Keratinocyte (primary cell): ENCODE results near the gene ERO1B. TPM values are rescaled to one million over a fixed set of nuclear protein-coding genes. Genes with fewer than 3 reads are reported as not detected.

Experiments used
- DNase-seq: peaks from one replicate; pipeline ENCODE4 v3.0.0-alpha.2; 2011; ENCODE audit warnings: low read depth, missing footprints, low spot score
- FAIRE-seq: peaks from 2 replicates; lab custom pipeline; 2011; peaks lifted over from hg19 to GRCh38; lab: Jason Lieb, UNC
- H2AFZ ChIP-seq: 2 replicates; pipeline ENCODE4 v1.6.0; 2012; ENCODE audit warnings: low read length, control low read depth, inconsistent platforms; ENCODE audit not compliant: control insufficient read depth
- H3K27ac ChIP-seq: 2 replicates; pipeline ENCODE4 v1.5.1; 2011; ENCODE audit warnings: low read length; ENCODE audit not compliant: control insufficient read depth, insufficient read depth
- H3K27me3 ChIP-seq: 3 replicates; pipeline ENCODE4 v1.6.0; 2011; ENCODE audit warnings: low read length; ENCODE audit not compliant: control insufficient read depth, insufficient read depth; ENCODE audit errors: extremely low read depth
- H3K36me3 ChIP-seq, 2 experiments: 2 replicates in 1 of 2; 3 replicates in 1 of 2; pipeline ENCODE4 v1.5.1; 2011; ENCODE audit warnings: low read length in 2 of 2, mild to moderate bottlenecking in 1 of 2; ENCODE audit not compliant: control insufficient read depth in 2 of 2, insufficient read depth in 2 of 2; ENCODE audit errors: extremely low read depth in 1 of 2
- H3K4me1 ChIP-seq: 3 replicates; pipeline ENCODE4 v1.5.1; 2011; ENCODE audit warnings: low read length; ENCODE audit not compliant: control insufficient read depth, insufficient read depth; ENCODE audit errors: extremely low read depth
- H3K4me2 ChIP-seq: 3 replicates; pipeline ENCODE4 v1.6.0; 2011; ENCODE audit warnings: low read depth, low read length; ENCODE audit not compliant: control insufficient read depth, insufficient read depth; ENCODE audit errors: extremely low read depth
- H3K4me3 ChIP-seq, 3 experiments: fragments of 200-600 bp in 1 of 3; sonication (generic) in 1 of 3; 2 replicates in 2 of 3; 3 replicates in 1 of 3; pipeline ENCODE4 v1.5.1; 2011 to 2016; ENCODE audit warnings: low read length in 3 of 3, mild to moderate bottlenecking in 3 of 3, control low read depth in 2 of 3, inconsistent platforms in 1 of 3, low read depth in 1 of 3, mixed read lengths in 1 of 3, mixed run types in 1 of 3, moderate library complexity in 1 of 3; ENCODE audit not compliant: control insufficient read depth in 2 of 3, insufficient read depth in 2 of 3; ENCODE audit errors: extremely low read depth in 1 of 3
- H3K79me2 ChIP-seq: 2 replicates; pipeline ENCODE4 v1.6.0; 2012; ENCODE audit warnings: low read length; ENCODE audit not compliant: control insufficient read depth, insufficient read depth
- H3K9ac ChIP-seq: 3 replicates; pipeline ENCODE4 v1.6.0; 2011; ENCODE audit warnings: low read length; ENCODE audit not compliant: control insufficient read depth, insufficient read depth; ENCODE audit errors: extremely low read depth
- H3K9me1 ChIP-seq: 3 replicates; pipeline ENCODE4 v1.6.0; 2011; ENCODE audit warnings: low read length; ENCODE audit not compliant: control insufficient read depth, insufficient read depth; ENCODE audit errors: extremely low read depth
- H3K9me3 ChIP-seq: 2 replicates; pipeline ENCODE4 v1.5.1; 2012; ENCODE audit warnings: low read depth, low read length; ENCODE audit not compliant: control insufficient read depth
- H4K20me1 ChIP-seq: 3 replicates; pipeline ENCODE4 v1.6.0; 2011; ENCODE audit warnings: low read length; ENCODE audit not compliant: control insufficient read depth, insufficient read depth; ENCODE audit errors: extremely low read depth
- CTCF ChIP-seq, 3 experiments: IDR thresholded peaks in 1 of 3; conservative IDR thresholded peaks in 1 of 3; optimal IDR thresholded peaks in 1 of 3; 2 replicates in 2 of 3; 3 replicates in 1 of 3; pipeline versions ENCODE3 to v1.5.1; 2011; ENCODE audit warnings: low read length in 3 of 3, mild to moderate bottlenecking in 3 of 3, moderate library complexity in 2 of 3, control low read depth in 1 of 3, inconsistent platforms in 1 of 3; ENCODE audit not compliant: insufficient read depth in 2 of 3; ENCODE audit errors: extremely low read depth in 1 of 3
- EZH2 ChIP-seq: IDR thresholded peaks from one replicate; pipeline ENCODE4 v1.6.1; 2012; ENCODE audit warnings: inconsistent platforms, mild to moderate bottlenecking, low read length, moderate library complexity
- dilution Hi-C: fragments of 300-500 bp; cut with MboI; formaldehyde crosslinking; loops from one replicate; pipeline ENCODE4 v1.7.0; 2020; ENCODE audit warnings: low sequenced_read_pairs; ENCODE audit not compliant: extremely low pct_ligation_motif_present
- polyA plus RNA-seq, 5 experiments: library from polyadenylated mRNA; depleted of rRNA in 3 of 5; stranded (reverse) in 3 of 5; stranded (forward) in 1 of 5; unstranded in 1 of 5; fragments of >200 nt; gene quantifications; 1 replicate in 1 of 5; 2 replicates in 3 of 5; 3 replicates in 1 of 5; pipeline versions ENCODE4 v1.2.1 to v1.2.3, GENCODE V29; 2011 to 2012; ENCODE audit warnings: missing spikeins in 2 of 5, low read depth in 1 of 5, low replicate concordance in 1 of 5

ERO1B gene
- polyA plus RNA-seq, 1 donor (not counting 4 experiments of a cell fraction or from before 2014, with no cell fraction given) = 3.1 TPM

GRCh38 chr1:236320214-236320613, 38.5 kb upstream of the ERO1B start:
- TF ChIP-seq EZH2 (no peak), CTCF (optimal IDR thresholded peaks at IDR 0.05 in 1 of 3, IDR thresholded peaks at IDR 0.05 in 1 of 3, conservative IDR thresholded peaks at IDR 0.05 in 1 of 3; ENCODE audit: extremely low read depth in 1 of 3, insufficient read depth in 2 of 3, low read length in 3 of 3) (no peak)
- Histone ChIP-seq H3K9ac (no peak overlapping the region), H3K4me1 (no peaks in the 10 kb centered on the region), H3K9me3 (no peaks in the 10 kb centered on the region), H3K36me3 (no peaks in the 10 kb centered on the region), H3K4me2 (no peak overlapping the region), H3K9me1 (no peaks in the 10 kb centered on the region), H2AFZ (no peak overlapping the region), H4K20me1 (no peaks in the 10 kb centered on the region), H3K27ac (no peak overlapping the region), H3K27me3 (no peaks in the 10 kb centered on the region), H3K79me2 (no peaks in the 10 kb centered on the region), H3K4me3 (no peak overlapping the region)
- FAIRE-seq (no peak), DNase-seq (no peak)
- dilution Hi-C loops = no loop called here

GRCh38 chr1:236316437-236316836, 34.7 kb upstream of the ERO1B start:
- H3K9me3 ChIP-seq = no peaks in the 10 kb centered on the region
- no peaks in the 10 kb centered on the region for H3K79me2 ChIP-seq
- H3K4me1 ChIP-seq = no peaks in the 10 kb centered on the region
- TF ChIP-seq EZH2 (no peak), CTCF (optimal IDR thresholded peaks at IDR 0.05 in 1 of 3, IDR thresholded peaks at IDR 0.05 in 1 of 3, conservative IDR thresholded peaks at IDR 0.05 in 1 of 3; ENCODE audit: extremely low read depth in 1 of 3, insufficient read depth in 2 of 3, low read length in 3 of 3) (no peak)
- no peak overlapping the region for H3K4me3 ChIP-seq
- no peak overlapping the region for H3K27ac ChIP-seq
- H3K27me3 ChIP-seq = no peaks in the 10 kb centered on the region
- no peak for DNase-seq
- dilution Hi-C loops = no loop called here
- no peaks in the 10 kb centered on the region for H3K36me3 ChIP-seq
- no peak overlapping the region for H2AFZ ChIP-seq
- H3K9ac ChIP-seq = no peak overlapping the region
- no peak overlapping the region for H3K4me2 ChIP-seq
- no peak for FAIRE-seq
- no peaks in the 10 kb centered on the region for H3K9me1 ChIP-seq
- H4K20me1 ChIP-seq = no peaks in the 10 kb centered on the region
